Skeletal muscle cell (primary cell): ENCODE data around the gene LCE3D.
"Not testable (repeated sequence)": the region's sequence is repeated elsewhere in the genome, so short reads cannot be mapped to it uniquely, and the experiment has no call there.

Experiments used
- DNase-seq: peaks from one replicate; pipeline ENCODE4 v3.0.0-alpha.2; 2010; ENCODE audit warnings: low read depth
- H3K4me3 ChIP-seq: 2 replicates; pipeline ENCODE4 v1.5.1; 2011; ENCODE audit warnings: low read depth, mild to moderate bottlenecking, control low read depth, low read length, moderate library complexity

LCE3D gene

GRCh38 chr1:152580433-152580832 is at the start of gene LCE3D:
Gene LCE3D, minus strand, starts transcription at chr1:152580516. Its CDS starts 580 bp downstream, at chr1:152579936.
- DNase-seq: no peak

DNA sequence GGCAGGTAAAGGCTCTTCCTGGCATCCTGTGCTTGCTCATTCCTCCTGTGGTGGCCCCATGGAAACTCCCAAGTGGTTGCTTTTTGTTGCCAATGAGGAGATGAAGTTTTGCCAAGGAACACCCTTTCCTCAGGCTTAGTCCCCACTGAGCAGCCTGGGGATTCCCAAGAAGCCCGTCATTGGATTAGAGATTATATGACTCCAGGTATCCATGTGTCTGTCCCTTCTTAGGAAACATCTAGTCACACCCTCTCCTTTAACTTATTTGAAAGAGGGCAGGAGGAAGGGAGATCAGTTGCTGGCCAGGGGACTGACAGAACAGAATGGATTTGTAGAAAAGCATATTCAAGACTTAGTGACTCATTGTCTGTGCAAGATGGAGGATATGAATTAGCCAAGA is 46.4 kb upstream of the LCE3D start:
- H3K4me3 ChIP-seq: no peak overlapping the region
- no peak for DNase-seq

More at GRCh38 chr1:152580433-152580832, at the start of gene LCE3D:
- H3K4me3 ChIP-seq: no peak within 1 kb of the TSS

DNA sequence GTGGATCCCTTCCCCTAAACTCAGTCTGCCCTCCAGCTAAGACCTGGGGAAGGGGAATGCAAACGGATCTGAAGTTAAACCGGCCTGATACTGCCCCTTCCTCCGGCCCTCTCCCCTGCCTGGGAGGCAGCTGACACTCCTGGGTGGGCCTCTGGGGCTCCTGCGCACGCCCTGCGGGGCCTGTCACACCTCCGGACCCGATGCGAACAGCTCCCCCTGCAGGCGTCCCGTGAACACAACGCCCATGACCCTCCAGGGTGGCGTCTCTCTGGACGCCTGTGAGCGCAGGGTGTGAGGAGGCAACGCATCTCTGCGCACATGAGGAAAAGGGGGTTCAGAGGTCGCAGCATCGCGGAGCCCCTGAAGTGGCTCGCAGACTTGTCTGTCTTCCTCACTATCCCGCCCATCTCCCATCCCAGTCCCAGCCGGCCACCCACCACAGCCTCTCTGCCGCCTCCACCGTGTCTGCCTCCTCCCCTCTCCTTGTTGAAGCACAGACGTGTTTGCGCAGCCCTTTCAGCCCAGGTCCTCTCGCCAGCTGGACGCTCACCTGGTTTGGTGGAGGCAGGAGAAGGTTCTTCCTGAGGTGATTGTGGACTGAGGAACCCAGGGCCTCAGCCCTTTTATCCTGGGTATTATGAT is 43.0 kb upstream of the LCE3D start:
- DNase-seq: no peak
- no peak overlapping the region for H3K4me3 ChIP-seq

GRCh38 chr1:152622803-152623202 is 42.5 kb upstream of the LCE3D start, which contains the start of gene LCE3A:
Gene LCE3A, minus strand, starts transcription at chr1:152623103. Its CDS starts 0 bp downstream, at chr1:152623103.
- peak; percentile 25 for DNase-seq
- no peak within 1 kb of the TSS for H3K4me3 ChIP-seq

- no peak for DNase-seq
- no peak overlapping the region for H3K4me3 ChIP-seq
Observed at GRCh38 chr1:152621993-152622392, 41.7 kb upstream of the LCE3D start.

- H3K4me3 ChIP-seq: no peak within 1 kb of the TSS
- no peak for DNase-seq
Observed at GRCh38 chr1:152613511-152613910, 33.2 kb upstream of the LCE3D start, which contains the start of gene LCE3B. Gene LCE3B, plus strand, starts transcription at chr1:152613811. Its CDS starts 0 bp downstream, at chr1:152613811.

- H3K4me3 ChIP-seq: no peak within 1 kb of the TSS
- DNase-seq: no peak
Observed at GRCh38 chr1:152599934-152600333, 19.6 kb upstream of the LCE3D start, which contains the start of gene LCE3C. Gene LCE3C, plus strand, starts transcription at chr1:152600234. Its CDS starts 498 bp downstream, at chr1:152600732.

GRCh38 chr1:152596986-152597385 is 16.7 kb upstream of the LCE3D start:
- no peak overlapping the region for H3K4me3 ChIP-seq
- DNase-seq: no peak

DNA sequence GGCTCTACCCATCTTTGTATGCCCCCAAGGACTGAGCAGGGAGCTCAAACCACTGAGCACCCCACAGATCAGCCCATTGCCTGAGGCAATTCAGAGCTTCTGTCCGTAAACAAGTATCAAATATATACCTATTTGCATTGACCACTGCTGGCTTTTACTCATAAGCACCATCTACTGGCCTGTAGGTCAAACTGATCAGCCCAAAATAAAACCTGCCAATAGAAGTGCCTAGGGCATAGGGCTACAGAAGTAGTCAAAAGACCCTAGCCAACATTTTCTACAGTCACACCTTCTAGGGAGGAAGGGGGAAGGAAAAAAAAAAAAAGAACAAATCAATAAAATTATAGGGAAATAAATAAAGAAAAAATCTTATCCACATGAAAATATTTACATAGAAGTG is 5.3 kb upstream of the LCE3D start:
- DNase-seq: no peak

DNA sequence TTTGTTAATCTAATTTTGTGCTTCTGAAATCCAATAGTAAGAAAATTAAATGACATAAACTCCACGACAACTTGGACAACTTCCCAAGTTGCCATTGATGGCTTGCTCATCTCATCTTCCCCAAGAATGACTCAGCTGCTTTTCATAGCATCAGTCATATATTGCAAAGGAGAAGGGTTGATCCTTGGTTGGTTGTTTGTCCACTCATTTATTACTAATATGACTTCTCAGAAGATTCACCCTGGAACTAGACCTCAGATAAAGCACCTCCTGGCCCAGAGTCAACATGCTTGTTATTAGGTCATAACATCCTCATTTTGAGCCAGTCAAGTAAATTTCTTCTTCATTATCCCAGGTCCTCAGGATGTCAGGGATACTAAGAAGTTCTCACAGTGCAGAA is 2.3 kb upstream of the LCE3D start:
- no peak for DNase-seq
- no peak overlapping the region for H3K4me3 ChIP-seq

More for the DNA sequence above, 5.3 kb upstream of the LCE3D start:
- H3K4me3 ChIP-seq: no peak overlapping the region

DNA sequence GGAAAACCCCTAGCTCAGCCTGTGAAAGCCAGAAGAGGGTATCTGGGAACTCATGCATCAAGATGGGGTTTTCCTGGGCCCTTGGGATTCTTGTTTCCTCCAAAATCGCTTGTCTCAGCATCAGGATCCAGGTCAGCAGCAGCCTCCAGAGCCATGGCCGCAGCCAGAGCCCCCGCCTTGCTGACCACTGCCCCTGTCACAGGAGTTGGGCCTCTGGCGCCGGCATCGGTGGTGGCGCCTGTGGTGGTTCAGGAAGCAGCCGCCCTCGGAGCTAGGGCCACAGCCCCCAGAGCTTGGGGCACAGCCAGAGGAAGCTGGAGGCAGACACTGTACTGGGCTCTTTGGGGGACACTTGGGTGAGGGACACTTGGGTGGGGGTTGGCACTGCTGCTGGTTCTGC is 790 bp downstream of the LCE3D start:
- not testable (repeated sequence) for DNase-seq, H3K4me3 ChIP-seq

- DNase-seq: no peak
- H3K4me3 ChIP-seq: no peak overlapping the region
Observed at GRCh38 chr1:152577168-152577567, 3.1 kb downstream of the LCE3D start.

DNA sequence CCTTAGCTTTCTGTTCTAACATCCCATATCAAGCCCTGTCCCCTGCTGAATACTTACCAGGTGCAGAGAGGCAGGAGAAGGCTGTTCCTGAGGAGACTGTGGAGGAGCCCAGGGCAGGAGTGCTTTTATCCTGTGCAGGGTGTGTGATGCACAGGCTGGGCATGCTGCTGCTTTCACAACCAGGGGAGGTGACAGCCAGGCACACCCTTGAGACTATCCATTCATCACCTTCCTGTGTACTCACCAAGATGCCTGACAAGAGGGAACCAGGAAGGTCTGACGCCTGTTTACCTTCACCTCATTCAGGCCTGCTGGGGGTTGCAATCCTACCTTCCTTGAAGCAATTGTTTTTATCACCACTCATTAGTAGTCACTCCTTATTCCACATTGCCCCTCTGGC is 13.6 kb downstream of the LCE3D start, which contains the start of gene LCE3E:
Gene LCE3E (minus strand): TSS at position 100 of the 400 bp plus-strand sequence. CDS start 572 bp downstream, outside the sequence.
- H3K4me3 ChIP-seq: no peak within 1 kb of the TSS
- no peak for DNase-seq

GRCh38 chr1:152565535-152566215 is 14.6 kb downstream of the LCE3D start:
- no peak for DNase-seq
- H3K4me3 ChIP-seq: no peak overlapping the region

- no peak for DNase-seq
Observed at GRCh38 chr1:152565115-152565514, 15.2 kb downstream of the LCE3D start.

DNA sequence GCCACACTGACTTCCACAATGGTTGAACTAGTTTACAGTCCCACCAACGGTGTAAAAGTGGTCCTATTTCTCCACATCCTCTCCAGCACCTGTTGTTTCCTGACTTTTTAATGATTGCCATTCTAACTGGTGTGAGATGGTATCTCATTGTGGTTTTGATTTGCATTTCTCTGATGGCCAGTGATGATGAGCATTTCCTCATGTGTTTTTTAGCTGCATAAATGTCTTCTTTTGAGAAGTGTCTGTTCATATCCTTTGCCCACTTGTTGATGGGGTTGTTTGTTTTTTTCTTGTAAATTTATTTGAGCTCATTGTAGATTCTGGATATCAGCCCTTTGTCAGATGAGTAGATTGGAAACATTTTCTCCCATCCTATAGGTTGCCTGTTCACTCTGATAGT is 32.0 kb downstream of the LCE3D start:
- not testable (repeated sequence) for DNase-seq, H3K4me3 ChIP-seq

More at GRCh38 chr1:152565115-152565514, 15.2 kb downstream of the LCE3D start:
- H3K4me3 ChIP-seq: no peak overlapping the region

DNA sequence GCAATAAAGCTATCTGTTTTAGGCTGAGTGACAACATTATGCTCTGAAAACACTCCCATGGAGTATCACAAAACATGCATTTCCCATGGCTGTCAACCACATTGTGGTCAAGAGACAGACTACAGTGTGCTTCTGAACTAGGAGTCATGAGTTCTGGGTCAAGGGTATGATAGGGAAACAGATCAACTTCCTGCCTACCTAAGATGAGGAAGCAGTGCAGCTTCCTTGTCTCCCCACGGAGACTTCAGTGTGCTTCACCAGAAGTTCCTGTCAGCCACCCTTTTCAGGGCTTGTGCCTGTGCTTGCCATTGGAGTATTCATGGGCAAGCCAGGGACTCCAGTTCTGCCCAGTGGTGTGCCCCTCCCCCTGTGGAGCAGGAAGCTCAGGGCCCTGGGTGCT is 33.6 kb downstream of the LCE3D start:
- no peak overlapping the region for H3K4me3 ChIP-seq
- DNase-seq: no peak

DNA sequence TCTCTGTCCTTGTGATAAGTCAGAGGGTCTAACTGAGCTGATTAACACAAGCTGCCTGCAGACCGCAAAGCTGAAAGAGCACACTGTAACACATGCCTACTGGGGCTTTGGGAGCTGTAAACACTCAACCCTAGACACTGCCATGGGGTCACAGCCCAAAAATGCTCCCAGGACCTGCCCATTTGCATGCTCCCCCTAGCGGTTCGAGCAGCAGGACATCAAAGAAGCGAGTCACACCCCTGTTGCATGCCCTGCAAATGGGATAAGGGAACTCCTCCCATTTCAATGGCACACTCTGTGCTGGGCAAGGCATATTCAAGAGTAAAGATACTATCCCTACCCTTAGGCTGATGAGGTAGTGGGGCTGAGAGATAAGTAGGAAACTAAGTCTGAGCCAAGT is 36.5 kb downstream of the LCE3D start:
- H3K4me3 ChIP-seq: no peak overlapping the region
- DNase-seq: no peak

DNA sequence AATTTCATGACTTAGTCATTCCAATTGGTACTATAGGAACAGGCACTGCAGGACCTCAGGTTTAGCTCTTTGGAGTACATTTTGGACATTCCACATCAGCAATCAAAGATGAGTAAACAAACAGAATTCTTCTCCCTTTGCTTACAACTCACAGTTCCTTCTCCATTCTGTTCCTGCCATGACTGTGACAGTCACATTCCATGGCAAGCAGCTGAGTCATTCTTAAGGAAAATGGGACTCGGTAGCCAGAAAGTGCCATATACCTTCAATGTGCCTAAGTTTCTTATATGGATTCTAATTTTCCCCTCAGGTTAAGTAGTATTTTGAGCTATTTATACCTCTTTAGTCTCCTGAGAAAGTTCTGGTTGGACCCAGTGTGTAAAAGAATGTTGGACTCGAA is 40.4 kb downstream of the LCE3D start:
- DNase-seq: no peak

GRCh38 chr1:152537496-152537895 is 42.8 kb downstream of the LCE3D start:
- no peak for DNase-seq
- H3K4me3 ChIP-seq: no peak overlapping the region

More for the DNA sequence above, 40.4 kb downstream of the LCE3D start:
- no peak overlapping the region for H3K4me3 ChIP-seq

DNA sequence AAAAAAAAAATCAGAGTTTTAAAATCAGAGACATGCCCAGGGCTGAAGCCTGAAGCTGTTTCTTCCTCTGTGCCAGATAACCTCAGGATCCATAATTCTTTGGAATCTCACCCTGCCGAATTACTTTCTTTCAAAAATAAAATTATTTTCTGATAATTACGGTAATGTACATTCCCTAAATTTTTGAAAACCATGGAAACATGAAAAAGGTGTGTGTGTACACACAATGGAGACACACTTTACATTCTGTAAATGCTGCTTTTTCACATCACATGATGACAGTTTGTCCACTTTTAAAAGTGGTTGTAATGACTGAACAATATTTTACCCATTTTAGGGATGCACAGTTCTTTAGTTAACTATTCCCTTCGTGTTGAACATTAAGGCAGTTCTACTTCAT is 44.5 kb downstream of the LCE3D start:
- DNase-seq: no peak
- no peak overlapping the region for H3K4me3 ChIP-seq
